Right lobe of liver (tissue), 6 donors: ENCODE measurements around the gene SATL1. TPM values are rescaled to one million over a fixed set of nuclear protein-coding genes. Genes with fewer than 3 reads are reported as not detected.
A peak's percentile ranks its signal among the peaks of the same experiment; 100 is the strongest.

ENCODE experiments used
- ATAC-seq, 4 donors: fragments of 200-7000 bp; cut with Tn5 transposase; one replicate each; pipeline ENCODE4 v1.9.1; 2020; ENCODE audit warnings: mild to moderate bottlenecking in 4 of 4, moderate library complexity in 4 of 4
- DNase-seq, 3 donors: peaks; one replicate each; pipeline ENCODE4 v3.0.0-alpha.2; 2020
- H3K27ac ChIP-seq, 3 donors: fragments of 200-600 bp; one replicate each; pipeline ENCODE4 v1.8.0; 2022
- H3K27me3 ChIP-seq, 2 donors: fragments of 200-600 bp; one replicate each; pipeline ENCODE4 v1.8.0; 2022
- H3K36me3 ChIP-seq, 4 donors: fragments of 200-600 bp; sonication (generic) in 1 of 4; one replicate each; pipeline versions ENCODE4 v1.5.1 to v1.8.0; 2017 to 2022; ENCODE audit warnings: control low read depth in 1 of 4
- H3K4me1 ChIP-seq, 4 donors: fragments of 200-600 bp; sonication (generic) in 1 of 4; one replicate each; pipeline versions ENCODE4 v1.5.1 to v1.8.0; 2017 to 2022; ENCODE audit warnings: control low read depth in 1 of 4
- H3K4me3 ChIP-seq, 3 donors: fragments of 200-600 bp; one replicate each; pipeline ENCODE4 v1.8.0; 2022
- H3K9me3 ChIP-seq, 4 donors: fragments of 200-600 bp; sonication (generic) in 1 of 4; one replicate each; pipeline versions ENCODE4 v1.5.1 to v1.8.0; 2017 to 2022; ENCODE audit warnings: control low read depth in 1 of 4
- CTCF ChIP-seq, 4 donors: fragments of 200-600 bp in 3 of 4; fragments of 450-650 bp in 1 of 4; IDR thresholded peaks; one replicate each; pipeline versions ENCODE4 v1.5.1 to v1.8.0; 2016 to 2022; ENCODE audit warnings: antibody characterized with exemption in 4 of 4, mild to moderate bottlenecking in 2 of 4
- POLR2A ChIP-seq: fragments of 450-650 bp; IDR thresholded peaks from one replicate; pipeline ENCODE4 v1.6.1; 2017; ENCODE audit warnings: antibody characterized with exemption, mild to moderate bottlenecking
- WGBS: methylation state at CpG from one replicate; pipeline ENCODE4 v1.1.6; 2018; ENCODE audit warnings: low coverage, low lambda C conversion rate; ENCODE audit not compliant: insufficient coverage; ENCODE audit errors: missing lambda C conversion rate; 5-methylcytosine and 5-hydroxymethylcytosine counted together
- intact Hi-C, 2 donors: fragments of 100-400 bp; cut with DNase I; formaldehyde crosslinking; loops; one replicate each; pipeline versions ENCODE4 v1.11.2 to v1.14.1; 2022
- total RNA-seq, 6 experiments: library from RNA; depleted of rRNA in 2 of 6; stranded (reverse); fragments of >200 nt in 2 of 6; fragmentation: NEBNext Ultra II Directional in 3 of 6; extraction: Animal tissue kit (Norgen Biotek cat#: 25700) in 3 of 6; gene quantifications; one replicate each; pipeline versions ENCODE4 v1.1.0 to v1.2.4, GENCODE V29; 2016 to 2023
- donor health status: DM: no; HTN: yes; CAD: no.
- donor health status: DM: no; HTN: no; CAD: no.
- donor health status: DM: no; HTN: no; CAD: no.
- donor health status: DM: no; HTN: yes; CAD: no.
- donor health status: DM: no; HTN: yes; CAD: no.

Gene SATL1
- total RNA-seq, 6 experiments from 2014 or later: not detected

DNA sequence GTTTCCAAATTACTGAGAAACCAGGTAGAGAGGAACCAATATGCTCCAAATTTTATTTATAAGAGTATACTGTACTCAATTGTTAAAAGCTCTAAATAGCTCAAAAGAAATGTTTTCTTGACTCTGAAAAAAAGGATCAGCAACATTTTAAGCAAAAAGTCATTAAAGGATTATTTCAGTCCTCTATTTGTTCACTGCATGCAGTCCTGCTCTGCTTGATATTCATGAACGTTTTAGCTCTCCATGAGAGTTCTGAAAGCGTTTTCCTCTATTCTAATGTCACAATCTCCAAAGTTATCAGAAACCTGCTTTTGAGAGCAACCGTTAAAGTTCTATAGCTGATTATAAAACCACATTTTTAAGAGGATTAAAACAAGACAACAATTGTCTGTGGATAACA lies 129.4 kb downstream of the SATL1 start:
- no peaks in the 10 kb centered on the region for H3K36me3 ChIP-seq
- intact Hi-C loops: loop anchor here in 1 of 2 donors (10.0 kb wide), 1 partner anchor 431 kb away; no protein-coding TSS in a partner anchor
- ATAC-seq (no peak), DNase-seq (no peak)
- WGBS: 45% methylated on average over 3 of the region's 3 CpGs
- no peak for TF ChIP-seq POLR2A
- no peak for TF ChIP-seq CTCF (IDR thresholded peaks at IDR 0.05)
- H3K27me3 ChIP-seq: no peaks in the 10 kb centered on the region
- H3K4me3 ChIP-seq: no peak overlapping the region
- peaks cover 0 to 4% (median 0%) of the 10 kb centered on the region in 4 donors for H3K4me1 ChIP-seq
- H3K9me3 ChIP-seq: no peaks in the 10 kb centered on the region
- no peak overlapping the region for H3K27ac ChIP-seq

GRCh38 chrX:85113746-85114145 lies 129.8 kb downstream of the SATL1 start:
- DNase-seq (no peak), ATAC-seq (no peak)
- intact Hi-C loops: loop anchor here in 1 of 2 donors (10.0 kb wide), 1 partner anchor 431 kb away; no protein-coding TSS in a partner anchor
- TF ChIP-seq CTCF (IDR thresholded peaks at IDR 0.05) (no peak), POLR2A (no peak)
- Histone ChIP-seq H3K27ac (no peak overlapping the region), H3K9me3 (no peaks in the 10 kb centered on the region), H3K27me3 (no peaks in the 10 kb centered on the region), H3K36me3 (no peaks in the 10 kb centered on the region), H3K4me1 (peaks cover 0 to 4% (median 0%) of the 10 kb centered on the region in 4 donors), H3K4me3 (no peak overlapping the region)
- WGBS: 38% methylated on average over 2 of the region's 2 CpGs

DNA sequence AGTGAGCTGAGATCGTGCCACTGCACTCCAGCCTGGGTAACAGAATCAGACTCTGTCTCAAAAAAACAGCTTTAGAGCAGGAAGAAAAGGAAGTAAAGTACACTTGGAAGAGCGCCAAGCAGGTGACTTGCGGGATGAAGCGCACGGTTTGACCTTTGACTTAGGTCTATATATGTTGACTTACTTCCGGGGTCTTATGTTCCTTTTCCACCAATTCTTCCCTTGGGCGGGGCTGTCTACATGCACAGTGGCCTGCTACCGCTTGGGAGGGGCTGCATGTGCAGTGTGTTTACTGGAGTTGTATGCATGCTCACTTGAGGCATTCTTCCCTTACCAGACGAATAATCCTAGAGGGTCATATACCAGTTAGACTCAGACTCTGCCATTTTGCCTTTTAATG lies 131.3 kb downstream of the SATL1 start:
- ATAC-seq (peak in 1 of 4 donors; percentile 30), DNase-seq (no peak)
- peaks cover 0 to 4% (median 0%) of the 10 kb centered on the region in 4 donors for H3K4me1 ChIP-seq
- H3K27me3 ChIP-seq: no peaks in the 10 kb centered on the region
- no peaks in the 10 kb centered on the region for H3K9me3 ChIP-seq
- no peak overlapping the region for H3K27ac ChIP-seq
- no peak overlapping the region for H3K4me3 ChIP-seq
- intact Hi-C loops: loop anchor here in 1 of 2 donors (10.0 kb wide), 1 partner anchor 433 kb away; no protein-coding TSS in a partner anchor
- WGBS: 39% methylated on average over 9 of the region's 9 CpGs
- TF ChIP-seq POLR2A: no peak
- no peak for TF ChIP-seq CTCF (IDR thresholded peaks at IDR 0.05)
- no peaks in the 10 kb centered on the region for H3K36me3 ChIP-seq

DNA sequence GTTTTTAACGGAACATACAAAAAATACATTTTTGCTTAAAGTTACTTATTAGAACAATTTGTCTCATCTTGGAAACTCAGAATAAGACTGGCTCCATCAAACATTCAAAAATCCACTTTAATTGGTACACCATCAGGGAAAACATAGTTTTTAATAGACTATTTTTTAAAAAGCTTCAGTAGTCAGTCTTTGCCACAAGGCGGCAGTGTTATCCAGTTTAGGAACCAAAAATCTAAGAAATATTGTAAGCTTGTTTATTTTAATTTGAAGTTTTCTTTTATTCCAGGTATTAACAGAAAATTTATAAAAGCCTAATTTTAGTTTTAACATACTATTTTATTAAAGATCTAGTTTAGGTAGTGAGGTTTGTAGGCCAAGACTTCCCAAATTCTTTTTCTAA lies 132.2 kb downstream of the SATL1 start:
- TF ChIP-seq POLR2A: no peak
- TF ChIP-seq CTCF (IDR thresholded peaks at IDR 0.05): peak; percentile 48 to 82 (median 77)
- no peak for DNase-seq
- Histone ChIP-seq H3K27me3 (no peaks in the 10 kb centered on the region), H3K27ac (no peak overlapping the region), H3K4me3 (no peak overlapping the region), H3K4me1 (peaks cover 0 to 4% (median 0%) of the 10 kb centered on the region in 4 donors), H3K36me3 (no peaks in the 10 kb centered on the region), H3K9me3 (no peaks in the 10 kb centered on the region)
- ATAC-seq: peak in 1 of 4 donors; percentile 45
- WGBS: 24% methylated on average over 2 of the region's 2 CpGs
- intact Hi-C loops: loop anchor here in 1 of 2 donors (10.0 kb wide), 1 partner anchor 433 kb away; no protein-coding TSS in a partner anchor
